Coronary artery (tissue), 2 donors: Measurements from ENCODE around the gene PLCL1.

Experiments used
- DNase-seq: peaks from one replicate; pipeline ENCODE4 v3.0.0-alpha.2; 2017; ENCODE audit warnings: low spot score
- H3K27ac ChIP-seq, 2 donors: fragments of 200-600 bp; sonication (generic); one replicate each; pipeline ENCODE4 v1.5.1; 2016 to 2019
- H3K4me3 ChIP-seq: fragments of 200-600 bp; sonication (generic); 2 replicates; pipeline ENCODE4 v1.5.1; 2016; ENCODE audit warnings: mild to moderate bottlenecking, moderate library complexity
- TF ChIP-seq, protein P1 (sequence below): fragments of 200-600 bp; sonication (generic); IDR thresholded peaks from one replicate; pipeline ENCODE4 v1.5.1; 2019; ENCODE audit warnings: antibody characterized with exemption

The PLCL1 gene

DNA sequence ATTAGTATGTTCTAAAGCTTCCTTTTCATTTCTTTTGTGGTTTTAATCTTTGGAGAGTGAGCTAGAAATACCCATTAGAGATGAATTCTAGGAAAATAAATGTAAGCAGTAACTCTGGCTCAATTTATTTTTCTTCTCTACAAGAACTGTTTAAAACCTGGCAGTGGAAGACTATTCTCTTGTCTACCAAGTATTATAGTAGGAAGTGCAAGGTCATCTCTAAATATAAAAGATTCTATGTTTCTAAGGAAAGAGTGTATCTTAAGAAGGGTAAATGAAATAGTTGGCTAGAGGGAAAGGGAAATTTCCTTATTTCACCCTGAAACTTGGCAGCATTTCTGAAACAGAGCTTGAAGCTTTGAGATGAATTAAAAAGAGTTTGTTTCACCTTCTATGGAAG lies 35.5 kb downstream of the PLCL1 start:
- DNase-seq: no peak
- Histone ChIP-seq H3K27ac (no peak overlapping the region), H3K4me3 (no peak overlapping the region)
- TF ChIP-seq, protein P1, sequence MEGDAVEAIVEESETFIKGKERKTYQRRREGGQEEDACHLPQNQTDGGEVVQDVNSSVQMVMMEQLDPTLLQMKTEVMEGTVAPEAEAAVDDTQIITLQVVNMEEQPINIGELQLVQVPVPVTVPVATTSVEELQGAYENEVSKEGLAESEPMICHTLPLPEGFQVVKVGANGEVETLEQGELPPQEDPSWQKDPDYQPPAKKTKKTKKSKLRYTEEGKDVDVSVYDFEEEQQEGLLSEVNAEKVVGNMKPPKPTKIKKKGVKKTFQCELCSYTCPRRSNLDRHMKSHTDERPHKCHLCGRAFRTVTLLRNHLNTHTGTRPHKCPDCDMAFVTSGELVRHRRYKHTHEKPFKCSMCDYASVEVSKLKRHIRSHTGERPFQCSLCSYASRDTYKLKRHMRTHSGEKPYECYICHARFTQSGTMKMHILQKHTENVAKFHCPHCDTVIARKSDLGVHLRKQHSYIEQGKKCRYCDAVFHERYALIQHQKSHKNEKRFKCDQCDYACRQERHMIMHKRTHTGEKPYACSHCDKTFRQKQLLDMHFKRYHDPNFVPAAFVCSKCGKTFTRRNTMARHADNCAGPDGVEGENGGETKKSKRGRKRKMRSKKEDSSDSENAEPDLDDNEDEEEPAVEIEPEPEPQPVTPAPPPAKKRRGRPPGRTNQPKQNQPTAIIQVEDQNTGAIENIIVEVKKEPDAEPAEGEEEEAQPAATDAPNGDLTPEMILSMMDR: no peak

DNA sequence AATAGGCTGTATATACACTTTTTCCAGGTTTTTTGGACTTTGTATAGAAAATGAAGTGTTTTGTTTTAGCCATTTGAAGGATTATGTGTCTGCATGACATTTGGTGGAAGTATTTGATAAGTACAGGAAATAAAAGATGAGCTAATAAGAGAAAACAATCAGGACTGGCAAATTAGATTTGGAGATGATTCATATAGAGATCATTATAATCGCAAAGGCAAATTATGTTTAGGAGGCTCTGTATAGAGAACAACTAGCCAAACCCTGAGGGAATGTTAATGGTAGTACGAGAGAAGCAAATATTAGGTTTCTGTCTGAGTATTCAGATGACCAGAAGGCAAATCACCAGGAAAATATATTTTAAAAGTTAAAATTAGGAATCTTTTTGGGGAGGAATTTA lies 41.7 kb downstream of the PLCL1 start:
- Histone ChIP-seq H3K27ac (no peak overlapping the region), H3K4me3 (no peak overlapping the region)
- TF ChIP-seq, protein P1: no peak
- DNase-seq: no peak

DNA sequence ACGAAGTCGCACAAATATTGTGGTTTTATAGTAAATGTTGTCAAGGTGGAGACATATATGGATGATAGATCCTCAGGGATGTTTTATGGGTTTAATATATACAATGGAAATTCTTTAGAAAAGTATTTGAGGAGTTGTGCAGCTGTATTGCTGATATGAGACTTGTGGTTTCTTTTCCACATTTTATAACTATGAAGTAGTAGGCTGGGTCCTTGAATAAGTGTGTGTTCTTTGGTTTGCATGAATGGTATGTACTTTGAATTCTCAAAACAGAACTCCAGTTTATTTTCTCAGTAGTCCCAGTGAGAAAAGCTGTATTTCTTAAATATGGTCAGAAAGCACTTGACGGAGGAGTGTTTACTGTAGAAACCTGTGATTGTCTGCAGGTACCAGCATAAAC lies 42.4 kb downstream of the PLCL1 start:
- H3K27ac ChIP-seq: no peak overlapping the region

DNA sequence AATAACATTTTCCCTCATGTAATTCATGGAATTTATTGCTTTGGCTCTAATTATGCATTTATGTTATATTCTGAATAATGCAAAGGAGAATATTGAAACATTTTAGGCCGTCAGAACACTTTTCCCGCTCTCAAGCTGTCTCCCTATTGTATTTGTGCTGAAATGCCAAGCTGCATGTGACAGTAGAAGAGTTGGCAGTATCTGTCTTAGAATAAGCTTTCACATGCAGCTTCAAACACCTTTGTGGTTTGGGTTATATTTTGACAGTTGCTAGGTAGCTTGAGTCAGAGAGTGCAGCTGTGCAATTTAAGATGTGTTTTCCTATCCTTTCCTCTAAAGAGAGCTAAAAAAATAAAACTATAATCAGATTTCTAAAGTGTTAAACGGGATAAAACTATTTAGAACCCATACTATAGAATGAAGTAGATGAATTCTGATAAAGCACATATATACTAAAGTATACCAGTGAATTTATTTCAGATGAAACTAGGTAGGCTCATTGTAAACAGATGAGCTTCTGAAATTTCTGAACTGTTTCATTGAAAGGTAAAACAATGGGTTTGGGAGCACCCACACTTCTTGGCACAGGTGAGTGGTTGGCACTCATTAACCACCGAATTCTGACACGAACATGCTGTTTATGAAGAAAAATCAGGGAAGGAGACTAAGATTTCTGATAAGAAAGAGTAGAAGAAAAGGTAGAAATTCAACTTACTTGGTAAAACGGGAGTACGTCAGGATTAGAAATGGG lies 43.4 kb downstream of the PLCL1 start:
- no peak for DNase-seq
- H3K27ac ChIP-seq: no peak overlapping the region
- TF ChIP-seq, protein P1: no peak
- no peak overlapping the region for H3K4me3 ChIP-seq

More for the DNA sequence above, 42.4 kb downstream of the PLCL1 start:
- TF ChIP-seq, protein P1: no peak
- no peak overlapping the region for H3K4me3 ChIP-seq
- DNase-seq: no peak

DNA sequence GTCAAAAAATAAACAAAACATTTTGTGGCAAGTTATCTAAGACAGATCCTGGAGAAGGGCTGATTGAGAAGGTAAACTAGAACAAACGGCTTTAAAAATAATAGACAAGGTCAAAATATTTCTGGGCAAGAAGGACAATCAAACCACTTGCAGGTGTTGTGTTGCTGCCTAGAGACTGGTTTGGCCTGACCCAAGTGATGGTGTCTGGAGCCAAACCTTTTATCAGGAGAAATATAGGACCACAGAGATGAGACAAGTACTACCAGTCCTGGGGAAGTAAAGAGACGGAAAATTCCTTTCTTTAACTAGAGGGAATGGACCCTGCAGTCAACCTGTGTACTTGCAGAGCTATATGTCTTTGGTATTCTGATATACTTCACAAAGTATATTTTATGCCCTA lies 44.2 kb downstream of the PLCL1 start:
- TF ChIP-seq, protein P1: no peak
- no peak for DNase-seq
- H3K27ac ChIP-seq: no peak overlapping the region

DNA sequence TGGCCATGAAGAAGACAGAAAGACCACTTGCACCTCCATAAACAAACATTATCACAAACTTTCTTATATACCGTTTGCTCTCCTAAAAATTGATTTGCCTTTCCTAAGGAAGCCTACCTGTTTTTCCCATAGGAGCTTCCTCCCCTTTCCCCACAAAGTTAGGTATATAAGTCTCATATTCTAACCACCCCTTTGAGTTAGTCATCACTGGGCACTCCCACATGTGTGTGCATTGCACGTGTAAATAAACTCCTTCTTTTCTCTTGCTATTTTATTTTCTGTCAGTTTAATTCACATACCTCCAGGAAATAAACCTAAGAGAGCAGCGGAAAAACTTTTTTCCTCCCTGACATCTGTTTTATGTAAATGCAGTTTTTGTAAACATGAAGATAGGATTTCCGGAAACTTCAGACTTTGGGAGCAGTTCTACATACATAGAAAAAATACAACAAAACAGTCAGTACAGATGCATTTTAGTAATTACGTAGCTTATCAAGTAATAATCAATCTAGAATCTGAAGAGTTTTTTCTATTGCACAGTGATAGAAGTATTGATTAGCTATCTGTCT lies 46.6 kb downstream of the PLCL1 start:
- Histone ChIP-seq H3K4me3 (no peak overlapping the region), H3K27ac (no peak overlapping the region)
- TF ChIP-seq, protein P1: no peak
- DNase-seq: no peak

More for the DNA sequence above, 44.2 kb downstream of the PLCL1 start:
- no peak overlapping the region for H3K4me3 ChIP-seq

DNA sequence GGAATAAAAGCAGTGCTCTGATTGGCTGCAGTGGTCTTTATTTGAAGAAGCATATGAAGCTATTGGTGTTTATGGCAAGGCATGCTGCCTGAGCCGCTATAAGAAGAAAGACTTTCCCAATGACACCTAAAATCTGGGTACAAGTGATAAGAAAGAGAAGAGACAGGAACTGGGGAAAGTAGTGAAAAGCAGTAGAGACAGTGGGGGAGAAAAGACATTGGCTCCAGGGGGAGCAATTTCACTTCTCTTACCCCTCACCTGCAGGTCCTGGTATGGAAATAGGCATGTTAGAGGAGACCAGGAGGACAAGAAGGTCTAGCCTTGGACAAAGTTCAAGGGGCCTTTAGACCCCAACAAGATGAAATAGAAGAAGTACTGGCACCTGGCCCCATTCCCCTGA lies 47.1 kb downstream of the PLCL1 start:
- TF ChIP-seq, protein P1: no peak
- H3K27ac ChIP-seq: no peak overlapping the region
- H3K4me3 ChIP-seq: no peak overlapping the region
- no peak for DNase-seq
